ENCODE results near the gene FTHL17. TPM values are rescaled to one million over a fixed set of nuclear protein-coding genes. Genes with fewer than 3 reads are reported as not detected.

FTHL17 gene
- total RNA-seq, 1 donor from 2014 or later, result not detected

DNA sequence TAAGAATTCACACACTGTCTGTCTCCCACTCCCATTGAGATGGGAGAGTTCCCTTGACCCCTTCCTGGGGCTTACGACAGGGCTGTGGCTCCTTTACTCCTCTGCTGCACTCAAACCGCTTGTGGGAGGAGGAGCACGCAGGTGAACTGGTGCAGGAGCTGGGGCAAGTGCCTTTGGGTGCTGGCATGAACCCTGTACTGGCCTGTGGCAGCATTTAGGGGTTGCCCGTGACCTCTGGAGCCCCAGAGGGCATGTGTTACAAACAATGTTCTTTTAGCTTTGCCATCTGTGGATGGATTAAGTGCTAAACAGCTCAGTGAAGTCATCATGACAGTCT is 21.8 kb upstream of the FTHL17 start:
- Histone ChIP-seq H2AFZ (ENCODE audit: low read depth, low read length) (no peak overlapping the region), H3K27me3 (ENCODE audit: insufficient read depth, low read length) (no peaks in the 10 kb centered on the region), H3K36me3 (ENCODE audit: insufficient read depth, low read length) (no peaks in the 10 kb centered on the region), H3K4me3 (ENCODE audit: insufficient read depth, low read depth, low read length) (no peak overlapping the region), H3K79me2 (ENCODE audit: insufficient read depth, low read length) (no peaks in the 10 kb centered on the region), H3K9ac (ENCODE audit: low read length) (no peak overlapping the region), H3K4me1 (ENCODE audit: insufficient read depth, low read length) (no peaks in the 10 kb centered on the region), H3K4me2 (ENCODE audit: low read length) (no peak overlapping the region), H3K27ac (ENCODE audit: low read depth, low read length) (no peak overlapping the region), H3K9me3 (ENCODE audit: insufficient read depth, low read depth, low read length) (no peaks in the 10 kb centered on the region), H4K20me1 (ENCODE audit: insufficient read depth, low read length) (no peaks in the 10 kb centered on the region)
- Mint-ChIP-seq H3K27ac (ENCODE audit: unreplicated experiment) (no peak overlapping the region), H3K4me3 (ENCODE audit: unreplicated experiment) (no peak overlapping the region), H3K27me3 (ENCODE audit: low read depth, unreplicated experiment) (no peaks in the 10 kb centered on the region), H3K9me3 (ENCODE audit: unreplicated experiment) (no peaks in the 10 kb centered on the region), H3K36me3 (ENCODE audit: low read depth, unreplicated experiment) (no peaks in the 10 kb centered on the region), H3K4me1 (ENCODE audit: low read depth, unreplicated experiment) (no peaks in the 10 kb centered on the region)
- FAIRE-seq (no peak), DNase-seq (ENCODE audit: low read depth) (no peak)
- no peak for TF ChIP-seq EZH2 (IDR thresholded peaks at IDR 0.05; ENCODE audit: insufficient read depth, low read length)
- no peak for TF ChIP-seq CTCF (IDR thresholded peaks at IDR 0.05; ENCODE audit: insufficient read depth, low read depth, low read length)

DNA sequence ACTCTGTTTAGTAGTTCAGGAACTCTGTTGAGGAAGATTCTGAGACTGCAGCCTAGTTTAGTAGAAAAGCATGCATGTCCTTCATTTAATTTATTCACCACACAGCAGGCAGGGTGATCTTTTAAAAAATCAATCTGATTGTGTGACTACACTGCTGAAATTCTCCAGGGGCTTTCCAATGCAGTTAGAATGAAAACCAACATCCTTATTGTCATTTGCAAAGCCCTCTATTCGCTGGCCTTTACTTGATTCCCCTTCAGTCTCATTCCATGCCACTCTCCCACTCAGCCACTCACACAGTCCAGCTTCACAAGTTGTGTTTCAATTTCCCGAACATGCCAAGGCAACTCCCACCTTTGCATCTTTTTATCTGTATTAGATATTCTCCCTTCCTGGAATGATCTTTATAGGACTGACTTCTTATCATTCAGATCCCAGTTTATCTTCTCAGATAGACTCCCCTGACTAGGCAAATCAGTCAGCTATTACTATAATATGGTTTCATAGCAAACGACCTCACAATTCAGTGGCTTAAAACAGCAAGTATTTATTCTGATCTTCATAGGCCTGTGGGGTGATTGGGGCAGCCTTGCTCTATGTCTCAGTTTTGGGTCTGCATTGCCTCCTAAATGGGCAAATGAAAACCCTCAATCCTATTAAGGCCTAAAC is 21.3 kb upstream of the FTHL17 start:
- no peak overlapping the region for H3K4me2 ChIP-seq (ENCODE audit: low read length)
- H3K27me3 ChIP-seq (ENCODE audit: insufficient read depth, low read length), result no peaks in the 10 kb centered on the region
- H3K36me3 ChIP-seq (ENCODE audit: insufficient read depth, low read length), result no peaks in the 10 kb centered on the region
- no peaks in the 10 kb centered on the region for H3K9me3 ChIP-seq (ENCODE audit: insufficient read depth, low read depth, low read length)
- Mint-ChIP-seq H3K4me3 (ENCODE audit: unreplicated experiment) (no peak overlapping the region), H3K9me3 (ENCODE audit: unreplicated experiment) (no peaks in the 10 kb centered on the region), H3K4me1 (ENCODE audit: low read depth, unreplicated experiment) (no peaks in the 10 kb centered on the region), H3K27ac (ENCODE audit: unreplicated experiment) (no peak overlapping the region), H3K36me3 (ENCODE audit: low read depth, unreplicated experiment) (no peaks in the 10 kb centered on the region), H3K27me3 (ENCODE audit: low read depth, unreplicated experiment) (no peaks in the 10 kb centered on the region)
- TF ChIP-seq CTCF (IDR thresholded peaks at IDR 0.05; ENCODE audit: insufficient read depth, low read depth, low read length) (no peak), EZH2 (IDR thresholded peaks at IDR 0.05; ENCODE audit: insufficient read depth, low read length) (no peak)
- no peaks in the 10 kb centered on the region for H3K79me2 ChIP-seq (ENCODE audit: insufficient read depth, low read length)
- no peak for DNase-seq (ENCODE audit: low read depth)
- no peak overlapping the region for H3K9ac ChIP-seq (ENCODE audit: low read length)
- no peak overlapping the region for H3K4me3 ChIP-seq (ENCODE audit: insufficient read depth, low read depth, low read length)
- H3K4me1 ChIP-seq (ENCODE audit: insufficient read depth, low read length), result no peaks in the 10 kb centered on the region
- H2AFZ ChIP-seq (ENCODE audit: low read depth, low read length), result no peak overlapping the region
- H3K27ac ChIP-seq (ENCODE audit: low read depth, low read length), result no peak overlapping the region
- no peaks in the 10 kb centered on the region for H4K20me1 ChIP-seq (ENCODE audit: insufficient read depth, low read length)
- FAIRE-seq, result no peak

GRCh38 chrX:31092476-31092875 is 20.6 kb upstream of the FTHL17 start:
- Histone ChIP-seq H3K36me3 (ENCODE audit: insufficient read depth, low read length) (no peaks in the 10 kb centered on the region), H3K79me2 (ENCODE audit: insufficient read depth, low read length) (no peaks in the 10 kb centered on the region), H3K27ac (ENCODE audit: low read depth, low read length) (no peak overlapping the region), H3K4me2 (ENCODE audit: low read length) (no peak overlapping the region), H3K27me3 (ENCODE audit: insufficient read depth, low read length) (no peaks in the 10 kb centered on the region), H4K20me1 (ENCODE audit: insufficient read depth, low read length) (no peaks in the 10 kb centered on the region), H2AFZ (ENCODE audit: low read depth, low read length) (no peak overlapping the region), H3K9me3 (ENCODE audit: insufficient read depth, low read depth, low read length) (no peaks in the 10 kb centered on the region), H3K4me1 (ENCODE audit: insufficient read depth, low read length) (no peaks in the 10 kb centered on the region), H3K4me3 (ENCODE audit: insufficient read depth, low read depth, low read length) (no peak overlapping the region), H3K9ac (ENCODE audit: low read length) (no peak overlapping the region)
- Mint-ChIP-seq H3K9me3 (ENCODE audit: unreplicated experiment) (no peaks in the 10 kb centered on the region), H3K27me3 (ENCODE audit: low read depth, unreplicated experiment) (no peaks in the 10 kb centered on the region), H3K36me3 (ENCODE audit: low read depth, unreplicated experiment) (no peaks in the 10 kb centered on the region), H3K4me3 (ENCODE audit: unreplicated experiment) (no peak overlapping the region), H3K4me1 (ENCODE audit: low read depth, unreplicated experiment) (no peaks in the 10 kb centered on the region), H3K27ac (ENCODE audit: unreplicated experiment) (no peak overlapping the region)
- TF ChIP-seq EZH2 (IDR thresholded peaks at IDR 0.05; ENCODE audit: insufficient read depth, low read length) (no peak), CTCF (IDR thresholded peaks at IDR 0.05; ENCODE audit: insufficient read depth, low read depth, low read length) (no peak)
- FAIRE-seq (no peak), DNase-seq (ENCODE audit: low read depth) (no peak)
